Measurements from ENCODE around the gene DDX24. TPM values are rescaled to one million over a fixed set of nuclear protein-coding genes. Genes with fewer than 3 reads are reported as not detected.

Gene DDX24
- total and polyA plus RNA-seq, 2 experiments from 2014 or later: 127 to 145 TPM

GRCh38 chr14:94128216-94128839 lies 47.3 kb upstream of the DDX24 start:
- Histone ChIP-seq H3K36me3 (replicated peaks; ENCODE audit: insufficient read depth, low read depth) (no peaks in the 10 kb centered on the region), H3K9me3 (ENCODE audit: low read depth) (no peaks in the 10 kb centered on the region), H3K9me2 (replicated peaks; ENCODE audit: insufficient read depth) (no peaks in the 10 kb centered on the region), H3K4me2 (peak overlapping the region; percentile 85), H3K4me3 (no peak overlapping the region), H3K4me1 (ENCODE audit: insufficient read depth) (no peaks in the 10 kb centered on the region), H3K27ac (no peak overlapping the region), H4K20me1 (ENCODE audit: insufficient read depth, poor library complexity, severe bottlenecking) (no peaks in the 10 kb centered on the region), H2AFZ (no peak overlapping the region), H3K79me2 (no peaks in the 10 kb centered on the region), H3K27me3 (no peaks in the 10 kb centered on the region)
- 92% methylated on average over 14 of the region's 14 CpGs for WGBS (ENCODE audit: low lambda C conversion rate, missing lambda C conversion rate)
- TF ChIP-seq CTCF (IDR thresholded peaks at IDR 0.05; ENCODE audit: poor library complexity) (no peak), EZH2phosphoT487 (IDR thresholded peaks at IDR 0.05; ENCODE audit: low read depth, severe bottlenecking, unreplicated experiment) (no peak), EZH2 (IDR thresholded peaks at IDR 0.05; ENCODE audit: borderline replicate concordance) (no peak)
- DNase-seq (ENCODE audit: low spot score): no peak

GRCh38 chr14:94127330-94127729 lies 46.3 kb upstream of the DDX24 start:
- Histone ChIP-seq H3K27ac (no peak overlapping the region), H2AFZ (no peak overlapping the region), H3K9me3 (ENCODE audit: low read depth) (no peaks in the 10 kb centered on the region), H3K4me1 (ENCODE audit: insufficient read depth) (no peaks in the 10 kb centered on the region), H4K20me1 (ENCODE audit: insufficient read depth, poor library complexity, severe bottlenecking) (no peaks in the 10 kb centered on the region), H3K36me3 (replicated peaks; ENCODE audit: insufficient read depth, low read depth) (no peaks in the 10 kb centered on the region), H3K4me3 (no peak overlapping the region), H3K9me2 (replicated peaks; ENCODE audit: insufficient read depth) (no peaks in the 10 kb centered on the region), H3K79me2 (no peaks in the 10 kb centered on the region), H3K27me3 (no peaks in the 10 kb centered on the region), H3K4me2 (no peak overlapping the region)
- no peak for DNase-seq (ENCODE audit: low spot score)
- whole genome bisulfite sequencing (ENCODE audit: low lambda C conversion rate, missing lambda C conversion rate): 91% methylated on average over 6 of the region's 6 CpGs
- TF ChIP-seq EZH2phosphoT487 (IDR thresholded peaks at IDR 0.05; ENCODE audit: low read depth, severe bottlenecking, unreplicated experiment) (no peak), EZH2 (IDR thresholded peaks at IDR 0.05; ENCODE audit: borderline replicate concordance) (no peak), CTCF (IDR thresholded peaks at IDR 0.05; ENCODE audit: poor library complexity) (no peak)

- 84% methylated on average over 5 of the region's 5 CpGs for WGBS (ENCODE audit: low lambda C conversion rate, missing lambda C conversion rate)
- Histone ChIP-seq H3K79me2 (no peaks in the 10 kb centered on the region), H3K4me1 (ENCODE audit: insufficient read depth) (no peaks in the 10 kb centered on the region), H3K36me3 (replicated peaks; ENCODE audit: insufficient read depth, low read depth) (no peaks in the 10 kb centered on the region), H3K9me3 (ENCODE audit: low read depth) (no peaks in the 10 kb centered on the region), H2AFZ (no peak overlapping the region), H3K27ac (no peak overlapping the region), H4K20me1 (ENCODE audit: insufficient read depth, poor library complexity, severe bottlenecking) (no peaks in the 10 kb centered on the region), H3K9me2 (replicated peaks; ENCODE audit: insufficient read depth) (no peaks in the 10 kb centered on the region), H3K4me3 (no peak overlapping the region), H3K27me3 (no peaks in the 10 kb centered on the region), H3K4me2 (no peak overlapping the region)
- no peak for DNase-seq (ENCODE audit: low spot score)
- no peak for TF ChIP-seq EZH2 (IDR thresholded peaks at IDR 0.05; ENCODE audit: borderline replicate concordance)
- no peak for TF ChIP-seq EZH2phosphoT487 (IDR thresholded peaks at IDR 0.05; ENCODE audit: low read depth, severe bottlenecking, unreplicated experiment)
- TF ChIP-seq CTCF (IDR thresholded peaks at IDR 0.05; ENCODE audit: poor library complexity): no peak
These were observed 45.8 kb upstream of the DDX24 start for GRCh38 chr14:94126800-94127199.

- Histone ChIP-seq H3K4me1 (ENCODE audit: insufficient read depth) (no peaks in the 10 kb centered on the region), H4K20me1 (ENCODE audit: insufficient read depth, poor library complexity, severe bottlenecking) (no peaks in the 10 kb centered on the region), H3K4me2 (no peak overlapping the region), H3K79me2 (no peaks in the 10 kb centered on the region), H3K27me3 (no peaks in the 10 kb centered on the region), H2AFZ (no peak overlapping the region), H3K36me3 (replicated peaks; ENCODE audit: insufficient read depth, low read depth) (no peaks in the 10 kb centered on the region), H3K9me3 (ENCODE audit: low read depth) (no peaks in the 10 kb centered on the region), H3K9me2 (replicated peaks; ENCODE audit: insufficient read depth) (no peaks in the 10 kb centered on the region), H3K4me3 (no peak overlapping the region), H3K27ac (no peak overlapping the region)
- no peak for DNase-seq (ENCODE audit: low spot score)
- no peak for TF ChIP-seq EZH2 (IDR thresholded peaks at IDR 0.05; ENCODE audit: borderline replicate concordance)
- no peak for TF ChIP-seq EZH2phosphoT487 (IDR thresholded peaks at IDR 0.05; ENCODE audit: low read depth, severe bottlenecking, unreplicated experiment)
- no peak for TF ChIP-seq CTCF (IDR thresholded peaks at IDR 0.05; ENCODE audit: poor library complexity)
- WGBS (ENCODE audit: low lambda C conversion rate, missing lambda C conversion rate): 89% methylated on average over 1 of the region's 1 CpG
These were observed 45.3 kb upstream of the DDX24 start for GRCh38 chr14:94126419-94126677.
